HG02840 (cell line): ENCODE data around the gene IL4R.
"Not testable (repeated sequence)": the region's sequence is repeated elsewhere in the genome, so short reads cannot be mapped to it uniquely, and the experiment has no call there.

Experiments used
- ATAC-seq: cut with Tn5 transposase; IDR thresholded peaks from one replicate; pipeline ENCODE4 v1.9.1; 2021; ENCODE audit warnings: mild to moderate bottlenecking, moderate library complexity, moderate number of reproducible peaks; ENCODE audit not compliant: unreplicated experiment, low FRiP score

IL4R gene

DNA sequence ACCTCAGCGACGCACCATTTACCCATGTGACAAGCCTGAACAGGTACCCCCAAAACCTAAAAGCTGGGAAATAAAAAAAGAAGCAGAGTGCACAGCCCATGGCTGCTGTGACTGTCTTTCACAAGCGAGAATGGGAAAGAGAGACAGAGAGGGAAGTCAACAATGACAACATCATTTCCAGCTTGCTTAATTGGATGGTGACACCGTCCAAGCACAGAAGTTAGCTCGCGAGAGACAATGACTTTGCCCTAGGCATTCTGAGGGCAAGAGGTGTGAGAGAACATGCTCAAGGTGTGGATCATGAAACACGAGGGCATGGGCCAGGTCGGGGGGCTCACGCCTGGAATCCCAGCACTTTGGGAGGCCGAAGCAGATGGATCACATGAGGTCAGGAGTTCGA, 25.9 kb upstream of the IL4R start:
- no peak for ATAC-seq

DNA sequence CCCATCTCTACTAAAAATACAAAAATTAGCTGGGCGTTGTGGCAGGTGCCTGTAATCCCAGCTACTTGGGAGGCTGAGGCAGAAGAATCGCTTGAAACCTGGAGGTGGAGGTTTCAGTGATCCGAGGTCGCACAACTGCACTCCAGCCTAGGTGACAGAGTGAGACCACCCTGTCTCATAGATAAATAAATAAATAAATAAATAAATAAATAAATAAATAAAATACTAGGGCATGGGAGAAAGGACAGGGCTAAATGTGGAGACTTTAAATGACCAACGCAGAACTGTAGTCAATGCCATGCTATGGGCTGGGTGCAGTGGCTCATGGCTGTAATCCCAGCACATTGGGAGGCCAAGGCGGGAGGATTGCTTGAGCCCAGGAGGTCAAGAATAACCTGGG, 25.5 kb upstream of the IL4R start:
- not testable (repeated sequence) for ATAC-seq

DNA sequence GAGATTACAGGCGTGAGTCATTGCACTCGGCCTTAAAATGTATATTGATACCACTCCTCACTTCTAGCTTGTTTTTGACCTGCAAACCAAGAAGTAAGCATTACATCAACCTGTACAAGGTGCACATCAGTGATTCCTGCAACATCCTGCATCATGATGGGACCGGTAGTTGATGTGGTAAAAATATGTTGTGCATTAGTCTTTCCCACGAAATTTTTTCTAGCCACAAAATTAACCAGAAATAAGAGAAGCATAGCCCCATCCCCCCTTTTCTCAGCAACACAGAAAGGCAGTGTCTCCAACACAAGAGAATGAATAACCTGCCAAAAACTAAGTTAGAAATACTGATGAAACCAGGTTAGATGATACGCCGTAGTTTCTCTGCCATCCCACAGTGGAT, 24.1 kb upstream of the IL4R start:
- ATAC-seq: no peak

DNA sequence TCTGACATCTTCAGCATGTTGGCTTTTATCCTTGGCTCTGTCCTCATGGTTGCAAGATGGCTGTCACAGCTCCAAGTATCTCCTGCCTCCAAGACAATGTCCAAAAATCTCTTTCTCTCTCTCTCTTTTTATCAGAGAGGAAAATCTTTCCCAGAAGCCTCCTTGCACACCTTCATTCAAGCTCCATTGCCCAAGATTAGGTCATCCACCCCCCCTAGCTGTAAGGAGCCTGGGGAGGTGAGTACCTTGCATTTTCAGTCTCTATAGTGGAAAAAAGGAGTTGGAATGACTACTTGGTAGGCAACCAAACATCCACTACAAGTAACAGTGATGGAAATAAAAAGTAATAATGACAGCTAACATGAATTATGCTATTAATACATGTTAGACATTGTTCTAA, 23.2 kb upstream of the IL4R start:
- no peak for ATAC-seq

DNA sequence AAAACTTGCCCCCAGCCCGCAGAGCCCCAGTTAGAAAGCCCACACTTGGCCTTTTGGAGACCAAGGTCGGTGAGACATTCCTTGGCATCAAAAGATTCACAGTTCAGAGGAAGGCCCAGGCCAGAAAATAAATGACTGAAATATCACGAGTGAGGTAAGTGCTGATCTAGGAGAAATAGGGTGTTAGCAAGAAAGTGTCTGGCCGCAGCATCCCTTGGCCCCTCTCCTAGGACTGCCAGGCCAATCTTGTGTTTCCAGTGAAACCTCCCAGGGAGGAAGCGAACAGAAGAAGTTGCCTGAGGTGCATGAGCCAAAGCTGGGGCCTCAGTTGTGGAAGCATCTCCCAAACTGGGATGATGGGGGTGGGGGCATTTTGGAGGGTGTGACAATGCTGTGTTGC, 22.7 kb upstream of the IL4R start:
- no peak for ATAC-seq

DNA sequence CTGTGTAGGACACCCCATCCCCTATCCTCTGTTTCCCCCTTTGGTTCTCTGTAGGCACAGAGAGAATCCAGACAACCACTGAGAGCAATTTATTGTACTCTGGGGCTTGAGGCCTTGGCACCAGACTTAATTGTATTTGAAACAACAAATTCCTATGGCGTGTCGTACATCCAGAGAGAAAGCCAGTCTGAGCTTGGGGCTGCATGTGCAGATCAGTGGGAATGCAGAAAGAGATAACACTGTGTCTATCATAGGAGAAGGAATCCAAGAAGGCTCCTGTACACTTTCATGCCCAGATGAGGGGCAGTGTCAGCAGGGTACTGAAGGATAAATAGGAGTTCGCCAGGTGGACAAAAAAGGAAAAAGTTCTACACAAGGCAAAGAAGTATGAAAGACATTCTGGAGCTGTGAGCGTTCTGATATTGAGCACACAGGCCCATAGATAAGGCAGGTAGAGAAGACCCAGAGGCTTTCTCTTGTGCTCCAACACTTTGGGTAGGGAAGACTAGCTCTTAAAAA, 22.0 kb upstream of the IL4R start:
- ATAC-seq: no peak

DNA sequence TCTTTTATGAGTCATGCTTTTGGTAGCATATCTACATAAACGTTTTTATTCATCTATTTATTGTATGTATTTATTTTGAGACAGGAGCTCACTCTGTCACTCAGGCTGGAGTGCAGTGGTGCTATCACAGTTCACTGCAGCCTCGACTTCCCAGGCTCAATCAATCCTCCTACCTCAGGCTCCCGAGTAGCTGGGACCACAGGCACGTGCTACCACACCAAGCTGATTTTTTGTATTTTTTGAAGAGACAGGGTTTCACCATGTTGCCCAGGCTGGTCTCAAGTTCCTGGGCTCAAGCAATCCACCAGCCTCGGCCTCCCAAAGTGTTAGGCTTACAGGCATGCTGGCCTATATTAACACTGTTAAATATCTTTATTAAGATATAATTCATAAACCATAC, 20.4 kb upstream of the IL4R start:
- ATAC-seq: no peak

DNA sequence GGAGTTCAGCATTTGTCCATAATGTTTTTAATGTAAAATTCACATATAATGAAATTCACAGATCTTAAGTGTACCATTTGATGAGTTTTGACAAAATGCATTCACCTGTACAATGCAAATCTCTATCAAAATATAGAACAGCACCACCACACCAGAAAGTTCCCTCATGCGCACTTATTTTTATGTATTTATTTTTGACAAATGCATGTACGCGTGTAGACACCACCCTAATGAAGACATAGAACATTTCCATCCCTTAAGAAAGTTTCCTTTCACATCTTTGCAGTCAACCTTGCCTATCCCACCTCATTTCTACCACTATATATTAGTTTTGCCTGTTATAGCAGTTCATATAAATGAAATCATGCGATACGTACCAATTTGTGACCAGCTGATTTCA, 15.6 kb upstream of the IL4R start:
- ATAC-seq: no peak

DNA sequence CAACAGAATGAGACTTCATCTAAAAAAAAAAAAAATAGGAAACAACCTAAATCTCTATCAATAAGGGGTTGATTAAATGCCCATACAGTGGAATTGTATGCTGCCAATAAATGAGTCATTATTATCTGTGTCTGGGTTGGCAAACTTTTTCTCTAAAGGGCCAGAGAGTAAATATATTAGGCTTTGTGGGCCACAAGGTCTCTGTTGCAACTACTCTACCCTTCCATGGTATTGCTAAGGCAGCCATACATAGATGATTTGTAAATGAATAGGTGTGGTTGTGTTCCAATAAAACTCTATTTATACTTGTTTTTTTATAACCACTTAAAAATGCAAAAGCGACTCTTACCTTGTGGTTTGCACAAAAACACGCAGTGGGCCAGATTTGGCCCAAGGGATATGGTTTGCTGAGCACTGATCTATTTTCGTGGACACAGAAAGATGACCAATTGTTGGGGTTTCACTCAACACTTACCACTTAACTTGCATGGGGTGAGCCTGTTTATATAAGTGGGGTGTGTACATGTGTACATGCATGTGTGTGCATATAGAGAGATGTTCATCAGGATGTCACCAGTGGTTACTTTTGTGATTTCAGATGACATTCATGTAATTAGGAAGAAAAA, 12.4 kb upstream of the IL4R start:
- ATAC-seq: peak; percentile 63

DNA sequence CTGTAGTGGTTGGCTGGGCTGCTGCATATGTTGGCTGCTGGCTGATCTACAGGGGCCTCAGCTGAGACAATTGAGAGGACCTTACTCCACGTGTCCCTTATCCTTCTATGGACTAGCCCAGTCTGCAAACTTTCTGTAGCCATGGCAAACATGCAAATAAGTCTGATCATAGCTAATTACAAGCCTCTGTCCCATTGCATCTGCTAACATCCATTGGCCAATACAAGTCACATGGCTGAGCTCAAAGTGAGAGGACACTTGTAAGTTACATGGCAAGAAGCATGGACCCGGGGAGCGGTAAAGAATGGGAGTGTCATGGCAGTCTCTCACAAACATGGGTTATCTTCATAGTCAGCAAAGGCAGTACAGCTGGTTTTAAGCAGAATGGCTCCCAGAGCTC, 11.6 kb upstream of the IL4R start:
- ATAC-seq: no peak

DNA sequence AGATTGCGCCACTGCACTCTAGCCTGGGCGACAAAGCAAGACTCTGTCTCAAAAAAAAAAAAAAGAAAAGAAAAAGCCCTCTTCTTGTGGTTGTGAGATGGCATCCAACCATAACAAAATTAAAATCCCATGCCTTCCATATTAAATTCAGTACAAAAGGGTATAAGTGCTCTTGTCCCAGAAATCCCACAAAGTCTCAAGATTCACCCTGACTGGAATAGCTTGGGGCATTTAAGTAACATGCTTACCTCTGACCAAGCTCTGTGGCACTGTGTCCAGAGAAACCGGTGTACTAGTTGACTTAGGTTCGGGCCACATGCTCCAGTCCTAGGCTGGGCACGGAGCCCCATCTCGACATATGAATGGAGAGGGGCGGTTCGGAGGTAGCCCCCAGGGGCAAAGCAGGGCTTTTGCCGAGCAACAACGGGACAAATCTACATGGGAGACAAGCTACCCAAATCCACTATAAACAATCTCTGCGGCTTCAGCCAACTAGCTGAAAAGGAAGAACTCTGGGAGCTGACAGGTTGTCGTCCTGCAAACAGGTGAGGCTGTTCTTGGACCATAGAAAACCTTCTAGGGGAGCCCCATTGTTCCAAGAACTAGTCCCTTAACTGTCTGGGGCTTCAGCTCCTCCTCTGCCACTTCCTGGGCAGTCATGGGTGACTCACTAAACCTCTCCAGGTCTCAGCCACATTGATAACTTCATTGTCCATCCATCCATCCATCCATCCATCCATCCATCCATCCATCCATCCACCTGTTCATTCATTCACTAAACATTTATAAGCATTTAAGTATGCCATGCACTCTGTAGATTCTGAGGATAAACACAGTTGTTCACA, 10.3 kb upstream of the IL4R start:
- no peak for ATAC-seq

DNA sequence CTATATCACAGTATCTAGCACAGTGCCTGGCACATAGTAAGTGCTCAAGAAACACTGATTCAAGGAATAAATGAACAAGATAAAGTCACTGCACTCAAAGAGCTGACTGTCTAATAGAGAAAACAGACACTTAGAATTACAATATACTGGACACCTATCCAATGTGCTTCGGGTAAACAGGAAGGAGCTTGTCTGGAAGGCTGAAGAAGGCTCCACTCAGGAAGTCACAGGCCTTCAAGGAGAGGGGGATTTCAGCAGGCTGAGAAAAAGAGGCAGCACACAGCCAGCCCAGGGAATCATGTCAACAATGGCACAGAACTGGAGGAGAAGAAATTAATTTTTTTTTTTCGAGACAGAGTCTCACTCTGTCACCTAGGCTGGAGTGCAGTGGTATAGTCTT, 9.7 kb upstream of the IL4R start:
- ATAC-seq: no peak

DNA sequence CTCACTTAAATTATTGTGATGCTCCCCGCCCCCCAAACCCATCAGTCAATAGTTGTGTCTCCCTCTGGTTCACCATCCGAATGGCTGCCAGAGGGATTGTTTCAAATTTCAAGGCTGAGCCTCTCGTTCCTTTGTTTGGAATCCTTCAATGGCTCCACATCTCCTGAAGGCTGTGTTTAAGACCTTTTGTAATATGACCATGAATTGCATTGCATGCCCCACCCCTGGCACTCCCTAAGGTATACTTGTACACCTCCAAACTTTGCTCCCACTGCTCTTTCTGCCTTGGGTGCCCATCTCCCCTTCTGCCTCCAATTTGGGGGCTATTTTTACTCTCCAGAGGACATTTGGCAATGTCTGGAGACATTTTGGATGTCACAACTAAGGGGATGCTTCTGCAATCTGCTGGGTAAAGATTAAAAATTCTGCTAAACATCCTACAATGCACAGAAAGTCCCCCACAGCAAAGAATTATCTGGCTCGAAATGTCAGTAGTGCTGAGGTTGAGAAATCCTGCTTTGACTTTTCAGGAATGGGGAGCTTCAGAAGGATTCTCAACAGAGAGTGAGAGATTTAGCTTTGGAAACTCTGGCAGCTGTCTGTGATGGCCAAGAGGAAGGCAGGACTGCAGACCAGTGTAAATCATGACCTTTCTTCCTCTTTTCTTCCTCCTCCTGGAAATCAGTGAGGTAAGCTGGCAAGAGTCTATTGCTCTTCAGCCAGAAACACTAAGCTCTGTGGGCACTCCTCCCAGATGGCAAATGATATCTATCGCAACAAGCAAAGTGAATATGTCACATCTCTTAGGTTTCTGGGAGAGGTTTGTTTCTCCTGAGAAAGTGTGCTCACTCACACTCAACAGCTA, 8.7 kb upstream of the IL4R start:
- no peak for ATAC-seq

DNA sequence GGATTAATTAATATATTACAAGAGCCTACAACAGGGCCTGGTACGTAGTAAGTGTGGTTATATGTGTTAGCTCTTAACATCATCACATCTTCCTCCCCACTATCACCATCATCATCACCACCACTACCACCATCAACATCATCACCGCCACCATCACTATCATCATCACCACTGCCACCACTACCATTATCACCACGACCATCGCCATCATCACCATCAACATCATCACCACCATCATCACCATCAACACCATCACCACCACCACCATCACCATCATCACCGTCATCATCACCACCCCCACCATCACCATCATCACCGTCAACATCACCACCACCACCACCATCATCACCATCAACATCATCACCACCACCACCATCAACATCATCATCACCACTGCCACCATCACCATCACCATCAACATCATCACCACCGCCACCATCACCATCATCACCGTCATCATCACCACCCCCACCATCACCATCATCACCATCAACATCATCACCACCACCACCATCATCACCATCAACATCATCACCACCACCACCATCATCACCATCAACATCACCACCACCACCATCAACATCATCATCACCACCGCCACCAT, 7.8 kb upstream of the IL4R start:
- no peak for ATAC-seq

DNA sequence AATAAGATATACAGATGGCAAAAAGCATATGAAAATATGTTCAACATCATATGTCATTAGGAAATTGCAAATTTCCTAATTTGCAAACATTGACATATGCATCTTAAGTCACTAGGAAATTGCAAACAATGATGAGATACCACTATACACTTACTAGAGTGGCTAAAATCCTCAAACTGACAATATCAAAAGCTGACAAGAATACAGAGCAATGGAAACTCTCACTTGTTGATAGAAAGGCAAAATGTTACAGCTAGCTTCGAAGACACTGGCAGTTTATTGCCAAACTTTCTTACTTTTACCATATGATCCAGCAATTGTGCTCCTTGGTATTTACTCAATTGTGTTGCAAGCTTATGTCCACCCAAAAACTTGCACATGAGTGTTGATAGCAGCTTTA, 5.0 kb upstream of the IL4R start:
- no peak for ATAC-seq

DNA sequence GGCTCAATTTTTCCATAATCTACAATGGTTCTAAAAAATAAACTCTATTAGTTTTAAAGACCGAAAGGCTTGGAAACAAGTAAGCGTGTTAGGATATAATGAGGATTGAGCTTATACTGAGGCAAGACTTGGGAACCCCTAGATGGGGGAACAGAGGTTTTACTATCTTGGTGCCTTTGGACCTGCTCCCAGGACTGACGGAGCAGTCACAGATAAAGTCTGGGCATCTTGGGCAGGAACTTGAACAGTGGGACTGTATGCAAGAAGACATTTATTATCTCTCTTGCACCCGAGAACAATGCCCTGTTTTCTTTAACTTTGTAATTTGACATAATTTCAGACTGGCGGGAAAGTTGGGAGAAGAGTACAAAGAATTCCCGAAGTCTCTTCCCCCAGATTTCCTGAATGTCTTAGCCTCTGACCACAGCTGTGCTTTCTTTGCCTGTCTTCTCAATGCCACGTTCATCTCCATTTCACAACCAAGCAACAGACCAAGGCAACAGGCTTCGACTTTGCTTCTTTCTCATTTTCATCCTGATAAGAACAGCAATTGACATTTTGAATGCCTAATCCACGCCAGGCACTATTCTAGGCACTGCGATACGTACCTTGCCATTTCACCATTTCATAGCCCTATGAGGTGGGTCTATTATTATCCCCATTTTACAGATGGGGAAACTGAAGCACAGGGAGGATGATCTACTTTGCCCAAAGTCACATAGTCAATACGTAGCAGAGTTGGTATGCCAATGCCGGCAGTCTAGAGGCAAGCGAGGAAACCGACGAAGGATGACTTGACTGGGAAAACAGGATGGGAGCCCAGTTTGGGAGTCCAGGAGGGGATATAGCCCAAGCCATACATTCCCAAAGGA, 3.0 kb upstream of the IL4R start:
- ATAC-seq: no peak

DNA sequence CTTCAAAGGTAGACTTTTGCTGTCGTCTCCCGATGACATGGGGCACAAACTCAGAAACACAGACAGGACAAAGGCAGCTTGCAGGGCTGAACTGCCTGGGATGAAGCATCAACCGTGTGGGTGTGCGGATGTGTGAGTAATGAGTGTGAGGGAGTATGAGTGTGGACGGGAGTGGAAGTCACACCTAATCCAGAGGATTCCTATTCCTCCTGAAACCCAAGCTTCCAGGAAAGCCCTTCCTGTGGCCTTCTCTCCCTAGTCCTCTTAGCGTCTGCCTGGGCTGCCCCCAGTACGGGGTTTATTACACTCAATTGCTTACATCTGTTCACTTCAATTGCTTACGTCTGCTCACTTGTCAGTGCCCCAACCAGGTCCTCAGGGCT, 2.3 kb upstream of the IL4R start:
- no peak for ATAC-seq

DNA sequence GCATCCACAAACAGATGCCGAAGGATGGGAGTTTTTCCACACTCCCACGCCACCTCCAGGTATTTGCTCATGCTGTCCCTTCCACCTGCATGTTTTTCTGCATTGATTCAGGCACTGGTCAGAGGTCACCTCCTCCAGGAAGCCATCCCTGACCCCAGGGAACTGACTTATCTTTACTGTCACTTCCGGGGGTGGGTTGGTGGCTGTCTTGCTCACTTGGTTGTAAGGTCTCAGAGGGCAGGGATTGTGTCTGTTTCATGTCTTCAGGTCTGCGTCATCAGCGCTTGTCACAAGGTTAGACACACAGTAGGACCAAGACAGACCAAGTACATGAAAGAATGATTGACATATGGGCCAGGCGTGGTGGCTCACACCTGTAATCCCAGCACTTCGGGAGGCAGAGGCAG, 1.9 kb upstream of the IL4R start:
- no peak for ATAC-seq

DNA sequence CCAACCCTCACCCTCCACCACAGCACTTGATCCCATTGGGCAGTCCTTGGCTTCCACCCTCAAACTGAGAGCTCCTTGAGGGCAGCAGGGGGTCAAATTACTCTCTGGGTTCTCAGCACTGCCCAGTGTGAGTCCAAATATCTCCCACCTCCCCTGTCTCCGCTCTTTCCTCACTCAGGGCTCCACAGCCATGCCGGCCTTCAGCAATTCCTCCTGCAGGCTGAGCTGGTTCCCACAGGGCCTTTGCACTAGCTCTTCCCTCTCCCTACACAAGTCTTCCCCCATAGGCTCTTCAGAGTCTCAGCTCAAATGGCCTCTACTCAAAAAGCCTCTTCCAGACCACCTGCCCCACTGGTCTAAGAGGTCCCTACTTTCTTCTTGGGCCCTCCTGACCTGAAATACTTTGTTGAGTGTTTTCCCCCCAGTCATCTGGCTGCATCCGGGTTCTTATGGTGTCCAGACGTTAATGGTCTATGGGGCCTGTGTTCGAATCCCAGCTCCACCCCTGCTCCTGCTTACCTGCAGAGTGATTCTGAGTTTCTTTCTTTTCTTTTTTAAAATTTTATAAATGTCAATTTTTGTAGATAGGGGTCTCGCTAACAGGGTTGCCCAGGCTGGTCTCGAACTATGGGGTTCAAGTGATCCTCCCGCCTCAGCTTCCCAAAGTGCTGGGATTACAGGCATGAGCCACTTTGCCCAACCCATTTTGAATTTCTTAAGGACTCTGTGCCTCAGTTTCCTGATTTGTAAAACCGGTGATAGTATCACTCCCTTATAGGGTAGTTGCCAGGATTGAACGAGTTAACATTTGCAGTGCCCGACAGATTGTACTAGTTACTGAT, 973 bp upstream of the IL4R start:
- no peak for ATAC-seq
